Measurements from ENCODE around the gene TSR3.

GRCh38 chr16:1340730-1341494 is 10.8 kb downstream of the TSR3 start:
- TF ChIP-seq CTCF (conservative IDR thresholded peaks at IDR 0.05; ENCODE audit: low read depth, low read length), result no peak
- no peak for TF ChIP-seq EZH2 (IDR thresholded peaks at IDR 0.05; ENCODE audit: low read length, unreplicated experiment)
